Esophagus squamous epithelium (tissue), 5 donors: ENCODE data around the gene C1orf21. TPM values are rescaled to one million over a fixed set of nuclear protein-coding genes. Genes with fewer than 3 reads are reported as not detected.

ENCODE experiments used
- DNase-seq: peaks from one replicate; lab custom pipeline; 2025; lab: John Stamatoyannopoulos, UW
- H3K27ac ChIP-seq, 4 donors: fragments of 200-600 bp; sonication (generic); one replicate each; pipeline ENCODE4 v1.5.1; 2016 to 2019; ENCODE audit warnings: mild to moderate bottlenecking in 1 of 4
- H3K27me3 ChIP-seq, 4 donors: fragments of 200-600 bp; sonication (generic); 1 replicate in 3 of 4; 2 replicates in 1 of 4; pipeline versions ENCODE4 v1.5.1 to v1.6.0; 2017 to 2021; ENCODE audit warnings: antibody characterized with exemption in 1 of 4
- H3K36me3 ChIP-seq, 3 donors: fragments of 200-600 bp; sonication (generic); one replicate each; pipeline ENCODE4 v1.5.1; 2016 to 2019
- H3K4me1 ChIP-seq, 3 donors: fragments of 200-600 bp; sonication (generic); one replicate each; pipeline ENCODE4 v1.5.1; 2017 to 2019
- H3K4me3 ChIP-seq, 4 donors: fragments of 200-600 bp; sonication (generic); 1 replicate in 3 of 4; 2 replicates in 1 of 4; pipeline ENCODE4 v1.5.1; 2016 to 2019; ENCODE audit warnings: mild to moderate bottlenecking in 2 of 4, moderate library complexity in 1 of 4
- H3K9me3 ChIP-seq, 3 donors: fragments of 200-600 bp; sonication (generic); one replicate each; pipeline ENCODE4 v1.5.1; 2016 to 2019
- CTCF ChIP-seq, 6 experiments: fragments of 450-650 bp in 4 of 6; fragments of 200-600 bp in 2 of 6; sonication (generic) in 2 of 6; IDR thresholded peaks; one replicate each; pipeline ENCODE4 v1.5.1; 2016 to 2019; ENCODE audit warnings: antibody characterized with exemption in 6 of 6, mild to moderate bottlenecking in 4 of 6, moderate library complexity in 4 of 6
- POLR2A ChIP-seq, 4 donors: fragments of 450-650 bp; IDR thresholded peaks; one replicate each; pipeline ENCODE4 v1.6.1; 2017; ENCODE audit warnings: antibody characterized with exemption in 4 of 4, mild to moderate bottlenecking in 4 of 4, moderate library complexity in 3 of 4
- WGBS, 2 donors: methylation state at CpG; one replicate each; pipeline ENCODE4 v1.1.5; 2018; 5-methylcytosine and 5-hydroxymethylcytosine counted together
- intact Hi-C: fragments of 100-400 bp; cut with DNase I; formaldehyde crosslinking; loops from one replicate; pipeline ENCODE4 v1.15.0; 2022
- total RNA-seq, 4 donors: library from RNA; depleted of rRNA; stranded (reverse); fragments of >200 nt; gene quantifications; one replicate each; pipeline ENCODE4 v1.1.0, GENCODE V29; 2016
- donor health status: DM: yes; HTN: yes; CAD: no.

C1orf21 gene
- total RNA-seq, 4 donors from 2014 or later = 14.6 to 55.7 (median 36.2) TPM

DNA sequence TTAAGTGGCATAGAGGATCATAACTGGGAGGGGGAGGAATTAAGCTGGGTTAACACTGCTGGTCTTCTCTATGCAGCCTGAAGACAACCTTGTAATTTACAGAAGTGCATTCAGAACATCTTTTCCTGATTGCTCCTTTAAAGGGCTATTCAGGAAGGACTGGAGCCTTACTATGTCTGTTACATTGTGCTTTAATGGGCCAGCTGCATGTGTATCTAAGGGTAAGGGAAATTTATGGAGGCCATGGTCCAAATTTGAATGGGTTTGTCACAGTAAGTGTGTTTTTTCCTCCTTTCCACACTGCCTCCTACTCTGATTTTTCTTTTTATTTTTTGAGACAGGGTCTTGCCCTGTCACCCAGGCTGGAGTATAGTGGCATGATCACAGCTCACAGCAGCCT is 19.6 kb downstream of the C1orf21 start:
- Histone ChIP-seq H3K9me3 (no peaks in the 10 kb centered on the region), H3K4me1 (peaks cover 0 to 70% (median 19%) of the 10 kb centered on the region in 3 donors), H3K27me3 (no peaks in the 10 kb centered on the region), H3K27ac (no peak overlapping the region), H3K4me3 (no peak overlapping the region), H3K36me3 (no peaks in the 10 kb centered on the region)
- intact Hi-C loops = no loop called here
- TF ChIP-seq POLR2A (IDR thresholded peaks at IDR 0.05) = no peak
- no peak for TF ChIP-seq CTCF (IDR thresholded peaks at IDR 0.05)
- DNase-seq = no peak

GRCh38 chr1:184407816-184408510 is 21.1 kb downstream of the C1orf21 start:
- Histone ChIP-seq H3K4me3 (no peak overlapping the region), H3K4me1 (peaks cover 0 to 63% (median 19%) of the 10 kb centered on the region in 3 donors)

DNA sequence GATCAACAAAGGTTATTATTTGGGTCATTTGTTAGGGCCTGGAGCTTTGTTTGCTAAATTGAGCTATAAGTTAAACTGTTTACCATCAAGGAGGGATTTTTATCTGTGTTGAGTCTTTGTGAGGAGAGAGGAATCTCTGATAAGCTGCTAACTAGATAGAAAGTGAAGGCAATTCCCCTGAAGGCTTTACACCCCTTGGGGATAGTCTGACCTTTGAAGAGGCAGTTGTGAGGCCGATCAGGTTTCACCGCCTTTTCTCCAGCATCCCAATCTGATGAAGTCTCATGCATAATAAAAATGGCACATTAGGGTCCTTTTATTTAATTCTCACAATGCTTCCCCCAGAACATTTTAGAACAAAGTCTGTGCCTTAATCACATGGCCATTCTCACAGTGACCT is 21.8 kb downstream of the C1orf21 start:
- intact Hi-C loops = no loop called here
- H3K27me3 ChIP-seq = no peaks in the 10 kb centered on the region
- no peaks in the 10 kb centered on the region for H3K36me3 ChIP-seq
- whole genome bisulfite sequencing, 2 donors = 70 to 90% methylated on average over 2 of the region's 2 CpGs
- H3K4me1 ChIP-seq = peaks cover 0 to 56% (median 19%) of the 10 kb centered on the region in 3 donors
- peak overlapping the region in 3 of 4 donors; percentile 18 to 49 (median 46) for H3K27ac ChIP-seq
- H3K4me3 ChIP-seq = no peak overlapping the region
- no peak for DNase-seq
- no peak for TF ChIP-seq POLR2A (IDR thresholded peaks at IDR 0.05)
- TF ChIP-seq CTCF (IDR thresholded peaks at IDR 0.05) = no peak
- H3K9me3 ChIP-seq = no peaks in the 10 kb centered on the region

More at GRCh38 chr1:184407816-184408510, 21.1 kb downstream of the C1orf21 start:
- WGBS, 2 donors = 49 to 55% methylated on average over 5 of the region's 5 CpGs
- DNase-seq = no peak
- peak overlapping the region in 3 of 4 donors; percentile 18 to 49 (median 46) for H3K27ac ChIP-seq
- H3K36me3 ChIP-seq = no peaks in the 10 kb centered on the region
- H3K27me3 ChIP-seq = no peaks in the 10 kb centered on the region
- H3K9me3 ChIP-seq = no peaks in the 10 kb centered on the region
- TF ChIP-seq POLR2A (IDR thresholded peaks at IDR 0.05) = no peak
- no peak for TF ChIP-seq CTCF (IDR thresholded peaks at IDR 0.05)
- intact Hi-C loops = no loop called here

DNA sequence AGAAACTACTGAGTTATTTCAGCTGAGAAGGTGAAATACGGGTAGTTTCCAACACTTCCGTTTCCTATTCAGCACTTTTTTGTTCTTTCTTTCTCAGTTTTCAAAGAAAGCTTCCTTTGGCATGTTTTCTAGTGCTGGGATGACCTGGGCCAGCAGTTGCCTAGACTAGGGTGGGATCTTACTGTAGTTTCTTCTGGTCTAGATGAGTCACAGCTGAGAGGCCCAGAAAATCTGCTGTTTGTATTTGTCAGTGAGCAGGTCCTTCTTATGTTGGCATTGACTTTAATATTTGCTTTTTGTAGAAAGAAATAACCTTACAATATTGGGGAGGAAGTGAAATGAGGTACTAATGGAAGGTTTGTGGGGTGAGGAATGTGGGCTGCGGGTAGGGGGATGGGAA is 22.2 kb downstream of the C1orf21 start:
- Histone ChIP-seq H3K36me3 (peaks cover 0 to 3% (median 0%) of the 10 kb centered on the region in 3 donors), H3K27ac (peak overlapping the region in 2 of 4 donors; percentile 25 to 46), H3K4me1 (peaks cover 0 to 53% (median 19%) of the 10 kb centered on the region in 3 donors), H3K27me3 (no peaks in the 10 kb centered on the region), H3K4me3 (no peak overlapping the region), H3K9me3 (no peaks in the 10 kb centered on the region)
- intact Hi-C loops = no loop called here
- DNase-seq = no peak
- 60 to 61% methylated on average over 3 of the region's 3 CpGs for WGBS, 2 donors
- TF ChIP-seq POLR2A (IDR thresholded peaks at IDR 0.05) (no peak), CTCF (IDR thresholded peaks at IDR 0.05) (no peak)

- Histone ChIP-seq H3K4me3 (no peak overlapping the region), H3K27me3 (no peaks in the 10 kb centered on the region), H3K4me1 (peaks cover 3 to 60% (median 31%) of the 10 kb centered on the region in 3 donors), H3K9me3 (no peaks in the 10 kb centered on the region), H3K27ac (no peak overlapping the region), H3K36me3 (peaks cover 0 to 5% (median 0%) of the 10 kb centered on the region in 3 donors)
- DNase-seq = no peak
- no peak for TF ChIP-seq POLR2A (IDR thresholded peaks at IDR 0.05)
- TF ChIP-seq CTCF (IDR thresholded peaks at IDR 0.05) = no peak
- intact Hi-C loops = no loop called here
- 100% methylated on average over 1 of the region's 1 CpG for WGBS, 2 donors
Measured at GRCh38 chr1:184412472-184412871, 25.6 kb downstream of the C1orf21 start.
